Coronary artery (tissue), 2 donors: Measurements from ENCODE around the gene BLACAT1.
A peak's percentile ranks its signal among the peaks of the same experiment; 100 is the strongest.
"Not testable (repeated sequence)": the region's sequence is repeated elsewhere in the genome, so short reads cannot be mapped to it uniquely, and the experiment has no call there.

Experiments
- DNase-seq: peaks from one replicate; pipeline ENCODE4 v3.0.0-alpha.2; 2017; ENCODE audit warnings: low spot score
- H3K27ac ChIP-seq, 2 donors: fragments of 200-600 bp; sonication (generic); one replicate each; pipeline ENCODE4 v1.5.1; 2016 to 2019
- H3K4me3 ChIP-seq: fragments of 200-600 bp; sonication (generic); 2 replicates; pipeline ENCODE4 v1.5.1; 2016; ENCODE audit warnings: mild to moderate bottlenecking, moderate library complexity
- TF ChIP-seq, protein P1 (sequence below): fragments of 200-600 bp; sonication (generic); IDR thresholded peaks from one replicate; pipeline ENCODE4 v1.5.1; 2019; ENCODE audit warnings: antibody characterized with exemption

The BLACAT1 gene

GRCh38 chr1:205484985-205485967 is 29.4 kb upstream of the BLACAT1 start:
- no peak for DNase-seq
- Histone ChIP-seq H3K27ac (no peak overlapping the region), H3K4me3 (no peak overlapping the region)
- TF ChIP-seq, protein P1, sequence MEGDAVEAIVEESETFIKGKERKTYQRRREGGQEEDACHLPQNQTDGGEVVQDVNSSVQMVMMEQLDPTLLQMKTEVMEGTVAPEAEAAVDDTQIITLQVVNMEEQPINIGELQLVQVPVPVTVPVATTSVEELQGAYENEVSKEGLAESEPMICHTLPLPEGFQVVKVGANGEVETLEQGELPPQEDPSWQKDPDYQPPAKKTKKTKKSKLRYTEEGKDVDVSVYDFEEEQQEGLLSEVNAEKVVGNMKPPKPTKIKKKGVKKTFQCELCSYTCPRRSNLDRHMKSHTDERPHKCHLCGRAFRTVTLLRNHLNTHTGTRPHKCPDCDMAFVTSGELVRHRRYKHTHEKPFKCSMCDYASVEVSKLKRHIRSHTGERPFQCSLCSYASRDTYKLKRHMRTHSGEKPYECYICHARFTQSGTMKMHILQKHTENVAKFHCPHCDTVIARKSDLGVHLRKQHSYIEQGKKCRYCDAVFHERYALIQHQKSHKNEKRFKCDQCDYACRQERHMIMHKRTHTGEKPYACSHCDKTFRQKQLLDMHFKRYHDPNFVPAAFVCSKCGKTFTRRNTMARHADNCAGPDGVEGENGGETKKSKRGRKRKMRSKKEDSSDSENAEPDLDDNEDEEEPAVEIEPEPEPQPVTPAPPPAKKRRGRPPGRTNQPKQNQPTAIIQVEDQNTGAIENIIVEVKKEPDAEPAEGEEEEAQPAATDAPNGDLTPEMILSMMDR = peak; percentile 82

GRCh38 chr1:205483372-205483771 is 27.5 kb upstream of the BLACAT1 start:
- TF ChIP-seq, protein P1 = no peak
- Histone ChIP-seq H3K27ac (no peak overlapping the region), H3K4me3 (no peak overlapping the region)
- no peak for DNase-seq

DNA sequence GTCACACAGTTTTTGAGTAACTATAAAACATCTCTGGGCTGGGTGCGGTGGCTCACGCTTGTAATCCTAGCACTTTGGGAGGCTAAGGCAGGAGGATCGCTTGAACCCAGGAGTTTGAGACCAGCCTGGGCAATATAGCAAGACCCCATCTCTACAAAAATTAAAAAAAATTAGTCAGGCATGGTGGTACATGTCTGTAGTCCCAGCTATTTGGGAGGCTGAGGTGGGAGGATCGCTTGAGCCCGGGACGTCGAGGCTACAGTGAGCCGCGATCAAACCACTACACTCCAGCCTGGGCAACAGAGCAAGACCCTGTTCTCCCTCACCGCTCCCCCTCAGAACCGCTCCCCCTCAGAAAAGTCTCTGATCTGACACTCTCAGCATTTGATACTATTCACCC is 26.7 kb upstream of the BLACAT1 start:
- H3K27ac ChIP-seq, DNase-seq, H3K4me3 ChIP-seq: not testable (repeated sequence)

- no peak for DNase-seq
Observed at GRCh38 chr1:205481629-205482151, 25.8 kb upstream of the BLACAT1 start.

GRCh38 chr1:205481218-205481617 is 25.4 kb upstream of the BLACAT1 start:
- TF ChIP-seq, protein P1 = no peak
- Histone ChIP-seq H3K27ac (no peak overlapping the region), H3K4me3 (no peak overlapping the region)
- no peak for DNase-seq

More at GRCh38 chr1:205481629-205482151, 25.8 kb upstream of the BLACAT1 start:
- Histone ChIP-seq H3K27ac (no peak overlapping the region), H3K4me3 (no peak overlapping the region)
- TF ChIP-seq, protein P1 = no peak

DNA sequence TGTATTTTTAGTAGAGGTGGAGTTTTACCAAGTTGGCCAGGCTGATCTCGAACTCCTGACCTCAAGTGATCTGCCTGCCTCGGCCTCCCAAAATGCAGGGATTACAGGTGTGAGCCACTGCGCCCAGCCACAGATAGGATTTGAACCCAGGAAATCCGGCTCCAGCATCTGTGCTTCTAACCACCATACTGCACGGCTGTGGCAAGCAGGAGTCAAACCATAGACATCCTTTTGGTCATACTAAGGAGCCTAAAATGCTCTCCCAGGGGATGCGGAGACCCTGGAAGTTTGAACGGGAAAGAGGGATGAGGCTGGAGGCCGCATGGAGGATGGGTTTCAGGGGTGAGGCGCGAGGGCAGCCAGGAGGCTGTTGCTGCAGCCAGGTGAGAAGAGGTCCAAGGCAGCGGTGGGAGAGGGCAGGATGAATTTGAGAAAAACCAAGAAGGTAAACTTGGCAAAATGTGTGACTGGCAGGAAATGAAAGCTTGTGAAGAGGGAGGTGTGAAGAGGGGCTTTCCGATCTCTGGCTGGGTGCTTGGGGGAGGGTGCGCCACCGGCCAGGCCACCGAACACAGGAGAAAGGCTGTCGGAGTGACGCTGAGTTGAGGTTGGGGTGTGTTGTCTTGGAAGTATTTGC is 24.6 kb upstream of the BLACAT1 start:
- TF ChIP-seq, protein P1 = no peak
- DNase-seq = no peak
- no peak overlapping the region for H3K27ac ChIP-seq
- no peak overlapping the region for H3K4me3 ChIP-seq

GRCh38 chr1:205478985-205479384 is 23.1 kb upstream of the BLACAT1 start:
- not testable (repeated sequence) for DNase-seq, H3K4me3 ChIP-seq, H3K27ac ChIP-seq
